ENCODE data around the gene ATF7IP2. TPM values are rescaled to one million over a fixed set of nuclear protein-coding genes. Genes with fewer than 3 reads are reported as not detected.
A peak's percentile ranks its signal among the peaks of the same experiment; 100 is the strongest.

ATF7IP2 gene
- total and polyA plus RNA-seq, 2 of the 13 experiments (the other 11 are each of a cell fraction or from before 2014, with no cell fraction given): 117 to 217 TPM

GRCh38 chr16:10509534-10510025 lies 123.7 kb downstream of the ATF7IP2 start (continued):
- TF ChIP-seq FOXA1 (IDR thresholded peaks at IDR 0.05) (no peak), FOXA1 (CRISPR knock-in tag; IDR thresholded peaks at IDR 0.05) (no peak), ERF (CRISPR knock-in tag; IDR thresholded peaks at IDR 0.05) (peak; percentile 67; the same call in 1 of the 2 replicates), ZNF124 (CRISPR knock-in tag; IDR thresholded peaks at IDR 0.05) (no peak), ZNF431 (CRISPR knock-in tag; IDR thresholded peaks at IDR 0.05; ENCODE audit: borderline replicate concordance, low read depth) (no peak), MAF1 (CRISPR knock-in tag; IDR thresholded peaks at IDR 0.05; ENCODE audit: borderline replicate concordance) (no peak), LRRFIP1 (CRISPR knock-in tag; conservative IDR thresholded peaks at IDR 0.05) (no peak), RELA (CRISPR knock-in tag; IDR thresholded peaks at IDR 0.05) (no peak), ZNF510 (CRISPR knock-in tag; IDR thresholded peaks at IDR 0.05; ENCODE audit: low read depth) (no peak), NR1H2 (CRISPR knock-in tag; IDR thresholded peaks at IDR 0.05; ENCODE audit: borderline replicate concordance, low read depth) (no peak), CBFB (CRISPR knock-in tag; IDR thresholded peaks at IDR 0.05) (no peak), MYNN (CRISPR knock-in tag; IDR thresholded peaks at IDR 0.05; ENCODE audit: low read depth) (no peak), SMARCE1 (IDR thresholded peaks at IDR 0.05; ENCODE audit: borderline replicate concordance) (no peak), ZNF746 (CRISPR knock-in tag; IDR thresholded peaks at IDR 0.05) (no peak), GATAD2A (CRISPR knock-in tag; IDR thresholded peaks at IDR 0.05) (peak; percentile 75), UBTF (CRISPR knock-in tag; IDR thresholded peaks at IDR 0.05) (no peak), ZNF747 (CRISPR knock-in tag; IDR thresholded peaks at IDR 0.05; ENCODE audit: borderline replicate concordance) (no peak), SNRNP70 (IDR thresholded peaks at IDR 0.05; ENCODE audit: low read depth, low read length) (no peak), ZNF207 (IDR thresholded peaks at IDR 0.05; ENCODE audit: borderline replicate concordance) (no peak), RNF2 (conservative IDR thresholded peaks at IDR 0.05; ENCODE audit: low read depth) (0 out of 2 replicates have a peak, but pooled peaks have one; percentile 36), ZNF878 (CRISPR knock-in tag; IDR thresholded peaks at IDR 0.05) (no peak), HNRNPK (IDR thresholded peaks at IDR 0.05; ENCODE audit: low read depth, low read length, poor library complexity, severe bottlenecking) (no peak), PRPF4 (IDR thresholded peaks at IDR 0.05; ENCODE audit: low read depth, low read length, poor library complexity, severe bottlenecking) (no peak)
- TF ChIP-seq, protein P1, sequence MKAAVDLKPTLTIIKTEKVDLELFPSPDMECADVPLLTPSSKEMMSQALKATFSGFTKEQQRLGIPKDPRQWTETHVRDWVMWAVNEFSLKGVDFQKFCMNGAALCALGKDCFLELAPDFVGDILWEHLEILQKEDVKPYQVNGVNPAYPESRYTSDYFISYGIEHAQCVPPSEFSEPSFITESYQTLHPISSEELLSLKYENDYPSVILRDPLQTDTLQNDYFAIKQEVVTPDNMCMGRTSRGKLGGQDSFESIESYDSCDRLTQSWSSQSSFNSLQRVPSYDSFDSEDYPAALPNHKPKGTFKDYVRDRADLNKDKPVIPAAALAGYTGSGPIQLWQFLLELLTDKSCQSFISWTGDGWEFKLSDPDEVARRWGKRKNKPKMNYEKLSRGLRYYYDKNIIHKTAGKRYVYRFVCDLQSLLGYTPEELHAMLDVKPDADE (CRISPR knock-in tag; IDR thresholded peaks at IDR 0.05): no peak
- TF ChIP-seq, protein P2, sequence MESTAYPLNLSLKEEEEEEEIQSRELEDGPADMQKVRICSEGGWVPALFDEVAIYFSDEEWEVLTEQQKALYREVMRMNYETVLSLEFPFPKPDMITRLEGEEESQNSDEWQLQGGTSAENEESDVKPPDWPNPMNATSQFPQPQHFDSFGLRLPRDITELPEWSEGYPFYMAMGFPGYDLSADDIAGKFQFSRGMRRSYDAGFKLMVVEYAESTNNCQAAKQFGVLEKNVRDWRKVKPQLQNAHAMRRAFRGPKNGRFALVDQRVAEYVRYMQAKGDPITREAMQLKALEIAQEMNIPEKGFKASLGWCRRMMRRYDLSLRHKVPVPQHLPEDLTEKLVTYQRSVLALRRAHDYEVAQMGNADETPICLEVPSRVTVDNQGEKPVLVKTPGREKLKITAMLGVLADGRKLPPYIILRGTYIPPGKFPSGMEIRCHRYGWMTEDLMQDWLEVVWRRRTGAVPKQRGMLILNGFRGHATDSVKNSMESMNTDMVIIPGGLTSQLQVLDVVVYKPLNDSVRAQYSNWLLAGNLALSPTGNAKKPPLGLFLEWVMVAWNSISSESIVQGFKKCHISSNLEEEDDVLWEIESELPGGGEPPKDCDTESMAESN (CRISPR knock-in tag; conservative IDR thresholded peaks at IDR 0.05): 0 out of 2 replicates have a peak, but pooled peaks have one; percentile 40
